ENCODE data around the gene SUN1.

The SUN1 gene

DNA sequence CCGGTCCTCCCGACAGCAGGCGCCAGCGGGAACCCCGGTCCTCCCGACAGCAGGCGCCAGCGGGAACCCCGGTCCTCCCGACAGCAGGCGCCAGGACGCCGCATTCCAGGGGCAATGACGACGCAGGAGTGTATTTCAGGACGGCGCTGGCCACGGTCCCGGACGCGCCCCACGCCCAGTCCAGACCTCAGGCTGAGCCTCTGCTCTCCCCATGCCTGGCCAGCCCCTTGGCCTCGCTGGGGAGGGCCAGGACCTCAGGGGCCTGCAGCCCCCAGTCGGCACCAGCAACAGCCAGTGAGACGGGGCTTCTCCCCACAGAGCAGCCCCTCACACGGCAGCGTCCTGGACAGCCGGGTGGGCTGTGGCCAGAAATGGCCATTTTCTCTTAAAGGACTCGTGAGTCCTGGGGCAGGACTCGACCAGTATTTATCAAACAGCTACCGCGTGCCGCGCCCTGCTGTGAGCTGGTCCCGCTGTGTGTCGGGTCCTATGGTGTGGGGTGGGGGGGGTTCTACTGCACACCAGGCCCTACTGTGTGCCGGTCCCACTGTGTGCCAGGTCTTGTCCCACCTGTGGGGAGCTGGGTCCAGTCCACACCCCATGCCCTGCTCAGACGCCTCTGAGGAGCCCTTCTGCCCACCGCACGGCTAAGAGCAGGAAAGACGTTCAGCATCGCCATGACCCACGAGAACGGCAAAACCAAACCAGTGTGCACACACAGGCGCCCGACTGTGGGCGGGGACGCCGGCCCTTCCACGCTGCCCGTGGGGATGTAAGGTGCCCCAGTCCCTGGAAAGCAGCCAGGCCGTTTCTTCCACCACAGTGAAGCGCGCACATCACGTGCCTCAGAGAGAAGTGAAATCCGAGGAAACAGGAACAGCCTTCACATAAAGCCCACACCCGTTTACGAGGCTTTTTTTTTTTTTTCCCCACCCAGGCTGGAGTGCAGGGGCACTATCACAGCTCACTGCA is 77.4 kb downstream of the SUN1 start:
- peak; percentile 94 for DNase-seq

DNA sequence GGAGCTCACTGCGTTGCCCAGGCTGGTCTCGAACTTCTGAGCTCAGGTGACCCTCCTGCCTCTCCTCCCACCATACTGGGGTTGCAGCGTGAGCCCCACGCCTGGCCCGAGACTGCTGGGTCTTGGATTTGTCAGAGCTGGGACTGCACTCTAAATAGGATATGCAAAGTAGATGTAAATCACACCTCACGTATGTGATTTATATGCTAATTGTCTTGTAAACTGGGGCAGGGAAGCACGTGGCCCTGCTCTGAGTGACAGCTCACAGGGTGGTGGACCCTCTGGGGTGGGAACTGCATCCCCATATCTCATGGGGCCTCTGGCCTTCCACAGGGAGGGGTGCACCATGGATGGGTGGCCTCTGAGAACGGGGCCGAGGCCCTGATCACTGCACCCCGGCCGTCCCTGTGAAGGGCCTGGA is 78.2 kb downstream of the SUN1 start:
- DNase-seq = peak in 1 of 3 donors; percentile 29

DNA sequence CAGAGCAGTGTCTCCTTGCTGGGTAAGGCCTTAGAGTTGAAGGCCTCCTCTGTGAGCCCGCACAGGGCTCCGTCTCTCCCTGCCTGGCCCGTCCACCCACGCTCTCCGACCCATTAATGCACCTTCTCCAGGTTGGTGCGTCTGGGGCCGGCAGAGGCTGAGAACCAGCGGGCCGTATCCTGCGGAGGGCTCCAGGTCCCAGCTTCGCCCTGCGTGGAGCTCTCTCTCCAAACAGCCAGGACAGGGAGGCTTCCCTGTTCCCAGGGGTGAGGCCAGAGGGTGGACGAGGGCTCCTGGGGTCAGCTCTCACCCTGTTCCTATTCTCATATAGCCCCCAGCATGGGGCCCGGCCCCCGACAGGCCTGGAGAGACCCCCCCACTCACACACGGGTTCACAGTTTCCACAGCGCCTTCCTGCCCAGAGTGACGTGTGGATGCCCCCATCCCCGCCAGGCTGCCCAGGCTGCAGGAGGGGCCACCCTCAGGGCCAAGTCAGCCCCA is 78.7 kb downstream of the SUN1 start:
- no peak for DNase-seq

- DNase-seq = no peak
Observed at GRCh38 chr7:911791-912480, 79.7 kb downstream of the SUN1 start.

GRCh38 chr7:913736-914520 is 81.7 kb downstream of the SUN1 start:
- DNase-seq = no peak

- no peak for DNase-seq
Observed at GRCh38 chr7:914521-915194, 82.4 kb downstream of the SUN1 start.

DNA sequence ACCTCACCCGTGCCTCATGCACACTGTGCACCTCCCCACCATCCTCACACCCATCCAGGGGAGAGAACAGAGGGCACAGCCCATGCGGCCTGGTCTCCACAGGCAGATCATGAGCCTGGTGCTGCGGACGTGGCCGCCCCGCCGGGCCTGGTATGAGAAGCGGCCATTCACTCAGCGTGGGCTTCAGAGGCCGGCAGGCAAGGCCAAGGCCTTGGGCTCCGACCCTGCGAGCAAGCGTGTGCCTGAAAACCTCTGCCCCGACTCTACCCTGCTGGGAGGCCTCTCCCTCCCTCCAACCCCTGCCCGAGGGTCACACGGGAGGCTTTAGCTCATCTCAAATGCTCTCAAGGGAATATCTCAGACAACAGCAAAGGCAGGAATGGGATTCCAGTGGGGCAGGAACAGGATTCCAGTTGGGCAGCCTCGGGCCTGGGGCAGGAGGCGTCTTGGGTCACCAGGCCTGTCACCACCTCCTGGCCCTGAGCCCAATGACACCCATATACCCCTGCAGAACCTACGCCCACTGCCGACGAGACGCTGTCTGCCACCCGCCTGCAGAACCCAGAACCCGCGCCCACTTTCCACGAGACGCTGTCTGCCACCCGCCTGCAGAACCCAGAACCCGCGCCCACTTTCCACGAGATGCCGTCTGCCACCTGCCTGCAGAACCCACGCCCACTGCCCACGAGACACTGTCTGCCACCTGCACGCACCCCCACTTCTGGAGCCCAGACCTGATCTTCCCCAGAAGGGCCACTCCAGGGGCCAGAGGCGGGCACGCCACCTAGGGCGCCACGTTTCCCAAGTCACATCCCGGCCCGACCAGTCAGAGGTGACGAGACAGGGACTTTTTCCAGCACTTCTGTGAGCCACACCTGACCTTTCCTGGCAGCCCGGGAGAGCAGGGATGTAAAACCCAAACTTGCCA is 83.3 kb downstream of the SUN1 start:
- no peak for DNase-seq

GRCh38 chr7:916291-916941 is 84.1 kb downstream of the SUN1 start:
- no peak for DNase-seq

- DNase-seq = no peak
Observed at GRCh38 chr7:917255-918117, 85.2 kb downstream of the SUN1 start.

- DNase-seq = no peak
Observed at GRCh38 chr7:918118-918425, 85.8 kb downstream of the SUN1 start.

- DNase-seq = no peak
Observed at GRCh38 chr7:918441-919113, 86.3 kb downstream of the SUN1 start.

GRCh38 chr7:919114-919442 is 86.8 kb downstream of the SUN1 start:
- DNase-seq = no peak

GRCh38 chr7:919924-920341 is 87.7 kb downstream of the SUN1 start:
- DNase-seq = no peak

GRCh38 chr7:920351-921070 is 88.2 kb downstream of the SUN1 start:
- no peak for DNase-seq

DNA sequence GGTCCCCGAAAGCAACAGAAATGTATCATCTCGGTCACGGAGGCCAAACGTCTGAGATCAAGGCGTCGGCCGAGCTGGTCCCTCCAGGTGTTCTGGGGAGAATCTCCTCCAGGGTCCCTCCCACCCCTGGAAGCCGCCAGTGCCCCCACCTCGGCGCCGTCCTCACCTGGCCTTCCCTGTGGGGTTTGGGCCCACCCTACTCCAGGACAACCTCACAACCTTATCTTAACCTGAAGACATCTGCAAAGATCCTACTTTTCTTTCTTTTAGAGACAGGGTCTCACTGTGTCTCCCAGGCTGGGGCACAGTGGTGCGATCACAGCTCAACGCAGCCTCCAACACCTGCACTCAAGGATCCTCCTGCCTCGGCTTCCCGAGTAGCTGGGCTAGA is 88.8 kb downstream of the SUN1 start:
- no peak for DNase-seq

GRCh38 chr7:921581-922333 is 89.5 kb downstream of the SUN1 start:
- DNase-seq = no peak

- peak; percentile 45 to 55 (median 48) for DNase-seq
Observed at GRCh38 chr7:922334-923107, 90.2 kb downstream of the SUN1 start.

All from suppressor macrophage treated with lipopolysaccharide for 1 hour (primary cell).